HG03457 (cell line): ENCODE data around the gene POU5F1.

Experiments
- ATAC-seq: cut with Tn5 transposase; IDR thresholded peaks from one replicate; pipeline ENCODE4 v1.9.1; 2021; ENCODE audit warnings: moderate number of reproducible peaks; ENCODE audit not compliant: unreplicated experiment

The POU5F1 gene

GRCh38 chr6:31116661-31117385, 53.7 kb downstream of the POU5F1 start:
- no peak for ATAC-seq

- ATAC-seq, result no peak
Observed at GRCh38 chr6:31115941-31116560, 54.4 kb downstream of the POU5F1 start.

- no peak for ATAC-seq
Observed at GRCh38 chr6:31114970-31115849, 55.3 kb downstream of the POU5F1 start.

- ATAC-seq, result no peak
Observed at GRCh38 chr6:31114541-31114878, 56.0 kb downstream of the POU5F1 start, which contains the start of gene PSORS1C1. TSS of gene PSORS1C1 (plus strand) at chr6:31114800. CDS start at chr6:31129633, 14,833 bp downstream.
